Measurements from ENCODE around the gene CHRNB2.

CHRNB2 gene

DNA sequence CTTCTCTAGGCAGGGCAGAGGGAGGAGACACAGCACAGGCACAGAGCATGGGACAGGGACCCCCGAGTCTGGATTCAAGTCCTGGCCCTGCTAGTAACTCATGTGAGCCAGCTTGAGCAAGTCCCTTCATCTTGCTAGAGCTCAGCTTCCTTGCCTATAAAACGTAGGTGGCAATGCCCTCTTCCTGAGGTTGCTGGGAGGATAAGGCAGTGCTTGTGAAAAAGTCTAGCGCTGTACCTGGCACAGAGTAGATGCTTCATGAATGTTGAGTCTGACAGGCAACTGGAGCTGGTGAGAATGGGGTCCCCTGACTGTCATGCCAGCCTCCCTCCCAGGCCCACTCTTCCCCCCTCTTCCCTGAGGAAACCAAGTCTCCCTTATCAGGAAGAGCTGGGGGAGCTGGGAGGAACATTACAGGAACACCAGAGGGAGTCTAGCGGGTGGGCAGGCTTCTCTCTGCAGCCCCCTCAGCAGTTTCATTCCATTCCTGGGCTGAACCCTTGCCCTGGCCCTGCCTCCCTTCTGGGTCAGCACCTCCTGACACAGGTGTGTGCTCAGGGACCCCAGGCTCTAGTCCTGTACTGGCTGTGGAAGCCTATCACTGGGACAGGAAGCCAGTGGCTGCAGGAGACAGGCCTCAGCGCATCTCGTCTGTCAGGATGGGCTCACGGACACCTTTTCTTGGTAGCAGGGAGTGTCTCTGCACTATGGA lies 9.9 kb downstream of the CHRNB2 start:
- TF ChIP-seq, protein P1, sequence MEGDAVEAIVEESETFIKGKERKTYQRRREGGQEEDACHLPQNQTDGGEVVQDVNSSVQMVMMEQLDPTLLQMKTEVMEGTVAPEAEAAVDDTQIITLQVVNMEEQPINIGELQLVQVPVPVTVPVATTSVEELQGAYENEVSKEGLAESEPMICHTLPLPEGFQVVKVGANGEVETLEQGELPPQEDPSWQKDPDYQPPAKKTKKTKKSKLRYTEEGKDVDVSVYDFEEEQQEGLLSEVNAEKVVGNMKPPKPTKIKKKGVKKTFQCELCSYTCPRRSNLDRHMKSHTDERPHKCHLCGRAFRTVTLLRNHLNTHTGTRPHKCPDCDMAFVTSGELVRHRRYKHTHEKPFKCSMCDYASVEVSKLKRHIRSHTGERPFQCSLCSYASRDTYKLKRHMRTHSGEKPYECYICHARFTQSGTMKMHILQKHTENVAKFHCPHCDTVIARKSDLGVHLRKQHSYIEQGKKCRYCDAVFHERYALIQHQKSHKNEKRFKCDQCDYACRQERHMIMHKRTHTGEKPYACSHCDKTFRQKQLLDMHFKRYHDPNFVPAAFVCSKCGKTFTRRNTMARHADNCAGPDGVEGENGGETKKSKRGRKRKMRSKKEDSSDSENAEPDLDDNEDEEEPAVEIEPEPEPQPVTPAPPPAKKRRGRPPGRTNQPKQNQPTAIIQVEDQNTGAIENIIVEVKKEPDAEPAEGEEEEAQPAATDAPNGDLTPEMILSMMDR (IDR thresholded peaks at IDR 0.05) = no peak

DNA sequence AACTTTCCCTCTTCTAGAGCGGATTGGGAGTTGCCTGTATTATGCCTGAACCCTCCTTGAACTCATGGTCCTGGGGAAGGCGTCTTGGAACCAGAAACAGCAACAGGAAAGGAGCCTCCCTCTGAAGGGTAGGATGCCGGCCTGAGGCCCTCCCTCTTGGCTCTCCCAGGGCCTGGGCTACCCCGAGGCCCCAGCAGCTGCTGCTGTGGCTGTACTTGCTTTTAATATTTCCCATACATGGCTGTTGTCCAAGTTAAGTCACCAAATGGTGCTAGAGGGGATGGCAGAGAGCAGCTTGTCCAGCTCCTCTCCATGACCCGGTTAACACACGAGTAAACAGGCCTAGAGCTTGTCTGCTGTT lies 10.5 kb downstream of the CHRNB2 start:
- TF ChIP-seq, protein P1 (IDR thresholded peaks at IDR 0.05) = no peak

DNA sequence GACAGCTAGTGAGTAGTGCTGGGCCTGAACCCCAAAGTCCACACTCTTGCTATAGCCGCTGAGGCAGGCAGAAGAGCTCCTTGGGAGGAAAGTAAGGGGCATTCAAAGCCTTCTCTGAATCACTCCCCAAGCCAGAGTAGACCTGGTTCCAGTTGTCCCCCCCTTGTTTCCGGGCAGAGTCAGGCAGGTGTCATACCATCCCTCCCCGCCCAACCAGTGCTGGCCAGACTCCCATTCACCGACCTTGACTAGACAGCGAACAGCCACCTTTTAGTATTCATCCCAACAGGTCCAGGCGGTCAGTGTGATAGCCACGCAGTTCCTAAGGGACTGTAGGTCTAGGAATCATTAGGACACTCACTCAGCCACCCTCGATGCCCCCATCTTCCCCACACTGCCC lies 11.8 kb downstream of the CHRNB2 start:
- TF ChIP-seq, protein P1 (IDR thresholded peaks at IDR 0.05) = no peak

DNA sequence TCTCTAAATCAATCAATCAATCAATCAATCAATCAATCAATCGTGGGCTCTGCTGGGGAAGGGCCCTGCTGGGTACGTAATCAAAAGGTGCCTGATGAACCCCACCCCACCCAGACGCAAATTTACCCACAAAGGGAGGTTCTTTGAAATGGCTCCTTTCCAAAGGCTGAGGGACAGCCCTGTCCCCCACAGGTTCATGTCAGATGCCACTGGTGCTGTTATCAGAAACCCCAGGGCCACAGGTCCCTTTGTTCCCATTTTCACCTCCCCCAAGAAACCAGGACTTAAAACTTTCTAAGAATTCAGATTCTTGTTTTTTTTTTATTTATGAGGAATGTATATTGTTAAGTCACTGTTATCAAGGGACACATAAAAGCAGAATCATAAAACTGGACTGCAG lies 14.2 kb downstream of the CHRNB2 start:
- TF ChIP-seq, protein P1 (IDR thresholded peaks at IDR 0.05) = no peak

DNA sequence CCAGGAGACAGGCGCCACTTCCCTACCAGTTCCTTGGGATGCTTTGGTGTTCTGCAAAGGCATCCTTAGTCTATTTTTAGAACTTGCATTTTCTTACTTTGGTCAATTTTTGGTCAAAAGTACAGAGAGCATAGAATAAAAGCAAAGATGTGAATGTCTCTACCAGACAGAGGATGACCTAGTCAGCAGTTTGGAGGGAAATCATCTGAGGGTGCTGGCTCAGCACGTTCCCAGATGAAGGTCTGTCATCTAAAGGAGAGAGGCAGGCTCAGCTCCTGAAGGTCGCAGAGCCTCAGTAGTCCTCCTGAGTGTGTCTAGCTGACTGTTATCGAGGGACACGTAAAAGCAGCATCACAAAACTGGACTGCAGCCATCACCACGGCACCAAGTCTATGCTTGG lies 15.3 kb downstream of the CHRNB2 start:
- TF ChIP-seq, protein P1 (IDR thresholded peaks at IDR 0.05) = no peak

DNA sequence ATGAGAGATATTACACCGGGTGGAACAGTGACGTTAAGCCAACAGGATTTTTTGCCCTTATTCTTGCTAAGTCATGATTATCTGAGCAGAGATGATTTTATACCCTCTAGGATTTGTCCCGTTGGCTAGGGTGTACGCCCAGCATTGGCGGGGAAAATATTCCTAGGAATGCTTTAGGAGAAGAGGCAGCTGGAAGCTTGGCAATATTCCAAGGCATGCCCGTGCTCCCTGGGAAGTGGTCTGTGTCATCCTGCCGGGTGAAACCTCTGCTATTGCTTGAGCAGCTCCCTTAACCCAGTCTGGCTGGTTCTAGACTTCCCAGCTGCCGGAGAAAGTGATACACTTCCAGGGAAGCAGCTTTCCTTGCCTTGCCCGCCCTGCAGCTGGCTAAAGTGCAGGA lies 16.2 kb downstream of the CHRNB2 start:
- TF ChIP-seq, protein P1 (IDR thresholded peaks at IDR 0.05) = no peak

DNA sequence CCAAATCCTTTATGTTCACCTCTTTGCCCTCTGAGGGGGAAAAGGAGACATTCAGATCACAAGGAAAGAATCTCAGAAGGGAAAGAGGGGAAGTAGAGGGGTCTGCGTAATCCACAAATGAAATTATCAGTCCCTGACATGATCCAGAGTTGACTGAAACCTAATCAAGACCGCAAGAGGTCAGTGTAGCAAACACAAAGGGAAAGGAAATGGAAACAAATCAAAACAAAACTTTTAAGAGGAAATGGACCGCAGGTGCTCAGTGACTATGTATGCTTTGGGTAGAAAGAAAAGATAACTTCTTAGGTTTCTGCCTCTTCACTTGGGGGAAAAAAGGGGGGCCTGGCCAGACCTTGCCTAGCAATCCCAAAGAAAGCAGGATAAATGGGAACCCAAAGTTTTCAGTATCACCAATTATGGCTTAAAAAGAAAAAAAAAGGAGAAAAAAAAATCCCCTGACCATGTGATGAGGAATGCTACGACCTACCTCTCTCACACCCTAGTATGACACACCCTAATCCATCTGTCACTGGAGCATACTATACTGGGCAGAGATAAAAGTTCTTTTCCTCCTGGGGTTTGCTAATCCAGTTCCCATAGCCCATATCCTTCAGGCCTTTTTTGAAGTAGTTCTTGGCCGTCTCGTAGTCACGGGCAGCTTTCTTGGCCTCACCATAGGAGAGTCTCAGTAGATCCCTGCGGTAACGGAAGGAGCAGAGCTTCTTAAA lies 16.9 kb downstream of the CHRNB2 start:
- TF ChIP-seq, protein P1 (IDR thresholded peaks at IDR 0.05) = no peak
